PC-9 (cell line): ENCODE measurements around the gene IL32.

Source experiments
- CTCF ChIP-seq: fragments of 200-600 bp; sonication (generic); conservative IDR thresholded peaks from 2 replicates; pipeline ENCODE4 v1.6.1; 2017; ENCODE audit warnings: mixed run types, antibody characterized with exemption, mild to moderate bottlenecking, moderate library complexity
- EZH2 ChIP-seq: fragments of 200-600 bp; sonication (generic); IDR thresholded peaks from 2 replicates; pipeline ENCODE4 v1.8.0; 2017; ENCODE audit warnings: antibody characterized with exemption, low read depth

- no peak for TF ChIP-seq CTCF
- no peak for TF ChIP-seq EZH2
These were observed 48.5 kb downstream of the IL32 start for GRCh38 chr16:3113765-3114479.
